ENCODE results near the gene PGP.

PGP gene

DNA sequence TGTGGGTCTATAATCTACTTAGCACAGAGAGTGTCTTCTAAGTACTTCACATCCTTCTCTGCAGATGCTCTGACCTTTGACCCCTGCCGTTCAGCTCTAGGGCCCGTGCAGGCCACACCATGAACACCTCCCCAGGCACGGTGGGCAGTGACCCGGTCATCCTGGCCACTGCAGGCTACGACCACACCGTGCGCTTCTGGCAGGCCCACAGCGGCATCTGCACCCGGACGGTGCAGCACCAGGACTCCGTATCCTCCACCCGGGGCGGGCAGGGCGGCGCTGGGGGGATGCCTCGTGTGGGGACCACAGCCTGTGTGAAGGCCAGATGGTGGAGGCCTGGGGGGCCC, 8.7 kb downstream of the PGP start:
- Histone ChIP-seq H3K27ac (ENCODE audit: low read length, poor library complexity, severe bottlenecking) (peak overlapping the region; percentile 16), H2BK5ac (ENCODE audit: low read depth, low read length, poor library complexity, severe bottlenecking) (no peak overlapping the region), H2BK12ac (ENCODE audit: low read length in 2 of 2) (peak overlapping the region in 1 of 2 experiments; percentile 94), H3K23ac (ENCODE audit: low read length in 2 of 2) (peak overlapping the region in 1 of 2 experiments; percentile 67), H3K4me2 (ENCODE audit: low read length, poor library complexity, severe bottlenecking) (peak overlapping the region; percentile 96), H3K27me3 (ENCODE audit: control insufficient read depth in 1 of 2, insufficient read depth in 1 of 2, low read length in 2 of 2) (no peaks in the 10 kb centered on the region), H2BK15ac (ENCODE audit: low read depth, poor library complexity, severe bottlenecking) (peak overlapping the region; percentile 55), H3K9me3 (ENCODE audit: control insufficient read depth, low read length) (no peaks in the 10 kb centered on the region), H3K14ac (ENCODE audit: low read length in 2 of 2) (peak overlapping the region in 1 of 2 experiments; percentile 97), H3K79me1 (replicated peaks; ENCODE audit: low read length, poor library complexity, severe bottlenecking) (peaks cover 26% of the 10 kb centered on the region), H3K9ac (ENCODE audit: low read length) (peak overlapping the region; percentile 97), H3K36me3 (ENCODE audit: control insufficient read depth in 1 of 2, insufficient read depth in 2 of 2, low read depth in 1 of 2, low read length in 2 of 2) (peaks cover 26 to 52% of the 10 kb centered on the region in 2 experiments), H2AK5ac (ENCODE audit: low read length, severe bottlenecking) (peak overlapping the region; percentile 93), H3K18ac (ENCODE audit: low read depth in 1 of 2, low read length in 2 of 2) (peak overlapping the region; percentile 85 to 96), H2AFZ (ENCODE audit: low read depth, low read length) (peak overlapping the region; percentile 62), H2BK120ac (ENCODE audit: low read depth, low read length) (peak overlapping the region; percentile 77), H3K4me1 (ENCODE audit: control insufficient read depth, insufficient read depth, low read depth, low read length) (peaks cover 25% of the 10 kb centered on the region), H3K4ac (ENCODE audit: low read depth in 1 of 2, low read length in 2 of 2) (peak overlapping the region; percentile 96 to 99), H3K4me3 (ENCODE audit: insufficient read depth in 1 of 2, low read depth in 1 of 2, low read length in 2 of 2) (peak overlapping the region; percentile 92 to 94), H4K8ac (ENCODE audit: low read length) (peak overlapping the region; percentile 92), H4K91ac (ENCODE audit: low read length) (peak overlapping the region; percentile 97)
- no peak for DNase-seq
- WGBS, result 50% methylated on average over 16 of the region's 16 CpGs

DNA sequence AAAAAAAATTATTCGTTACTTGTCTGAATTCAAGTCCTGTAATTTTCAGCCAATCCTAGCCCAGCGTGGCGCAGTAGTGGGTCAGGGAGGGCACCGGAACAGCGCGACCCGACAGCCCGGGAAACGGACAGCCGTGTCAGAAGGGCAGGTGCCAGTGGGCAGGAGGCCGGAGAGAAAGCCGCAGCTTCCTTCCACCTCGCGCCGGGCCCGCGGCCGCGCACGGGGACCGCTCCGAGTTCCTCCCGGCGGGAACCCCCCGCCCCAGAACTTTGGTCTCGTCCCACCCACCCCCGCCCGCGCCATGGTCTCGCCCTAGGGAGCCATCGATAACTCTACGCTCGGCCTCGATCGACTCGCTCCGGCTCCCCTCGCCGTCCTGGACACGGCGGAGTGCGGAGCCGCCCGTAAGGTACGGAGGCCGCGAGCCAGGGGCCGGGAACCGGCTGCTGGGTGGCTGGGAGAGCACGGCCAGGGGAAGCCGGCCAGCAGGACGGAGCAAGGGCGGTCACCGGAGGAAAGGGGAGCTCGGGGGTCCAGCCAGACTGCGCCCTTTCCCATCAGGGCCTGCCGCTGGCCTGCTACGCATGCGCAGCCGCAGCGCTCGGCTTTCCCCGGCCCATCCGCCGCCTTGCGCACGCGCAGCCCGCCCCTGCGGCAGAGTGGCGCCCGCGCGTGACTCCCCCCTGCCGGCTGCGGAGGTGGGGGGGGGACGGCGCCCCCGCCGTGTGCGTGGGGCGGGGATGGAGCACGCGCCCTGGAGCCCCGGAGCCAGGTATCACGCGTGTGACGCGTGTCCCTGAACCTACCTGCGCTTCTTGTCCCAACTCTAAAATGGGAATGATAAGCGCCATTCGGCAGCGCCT, 9.3 kb downstream of the PGP start, which contains the start of gene MLST8:
MLST8 (plus strand) TSS at position 351 of the 863 bp plus-strand sequence. CDS start 632 bp downstream, outside the sequence.
- Histone ChIP-seq H2AK5ac (ENCODE audit: low read length, severe bottlenecking) (peak within 1 kb of the TSS; percentile 93), H3K9ac (ENCODE audit: low read length) (peak within 1 kb of the TSS; percentile 97), H2AFZ (ENCODE audit: low read depth, low read length) (peak within 1 kb of the TSS; percentile 83), H3K4ac (ENCODE audit: low read depth in 1 of 2, low read length in 2 of 2) (peak within 1 kb of the TSS; percentile 96 to 99), H3K9me3 (ENCODE audit: control insufficient read depth, low read length) (peaks cover 3% of the 10 kb centered on the region), H3K18ac (ENCODE audit: low read depth in 1 of 2, low read length in 2 of 2) (peak within 1 kb of the TSS; percentile 99), H3K27me3 (ENCODE audit: control insufficient read depth in 1 of 2, insufficient read depth in 1 of 2, low read length in 2 of 2) (peaks cover 2% of the 10 kb centered on the region in 2 experiments), H3K27ac (ENCODE audit: low read length, poor library complexity, severe bottlenecking) (peak within 1 kb of the TSS; percentile 73), H2BK15ac (ENCODE audit: low read depth, poor library complexity, severe bottlenecking) (peak within 1 kb of the TSS; percentile 95), H2BK12ac (ENCODE audit: low read length in 2 of 2) (peak within 1 kb of the TSS in 1 of 2 experiments; percentile 94), H2BK5ac (ENCODE audit: low read depth, low read length, poor library complexity, severe bottlenecking) (peak within 1 kb of the TSS; percentile 98), H3K4me3 (ENCODE audit: insufficient read depth in 1 of 2, low read depth in 1 of 2, low read length in 2 of 2) (peak within 1 kb of the TSS; percentile 92 to 94), H3K4me2 (ENCODE audit: low read length, poor library complexity, severe bottlenecking) (peak within 1 kb of the TSS; percentile 96), H2BK120ac (ENCODE audit: low read depth, low read length) (peak within 1 kb of the TSS; percentile 77), H3K4me1 (ENCODE audit: control insufficient read depth, insufficient read depth, low read depth, low read length) (peaks cover 19% of the 10 kb centered on the region), H4K91ac (ENCODE audit: low read length) (peak within 1 kb of the TSS; percentile 99), H3K79me1 (replicated peaks; ENCODE audit: low read length, poor library complexity, severe bottlenecking) (peaks cover 26% of the 10 kb centered on the region), H3K23ac (ENCODE audit: low read length in 2 of 2) (peak within 1 kb of the TSS in 1 of 2 experiments; percentile 74), H3K14ac (ENCODE audit: low read length in 2 of 2) (peak within 1 kb of the TSS in 1 of 2 experiments; percentile 97), H4K8ac (ENCODE audit: low read length) (peak within 1 kb of the TSS; percentile 97), H3K36me3 (ENCODE audit: control insufficient read depth in 1 of 2, insufficient read depth in 2 of 2, low read depth in 1 of 2, low read length in 2 of 2) (peaks cover 26 to 46% of the 10 kb centered on the region in 2 experiments)
- peak; percentile 88 for DNase-seq
- whole genome bisulfite sequencing, result under 1% methylated on average over 92 of the region's 93 CpGs

DNA sequence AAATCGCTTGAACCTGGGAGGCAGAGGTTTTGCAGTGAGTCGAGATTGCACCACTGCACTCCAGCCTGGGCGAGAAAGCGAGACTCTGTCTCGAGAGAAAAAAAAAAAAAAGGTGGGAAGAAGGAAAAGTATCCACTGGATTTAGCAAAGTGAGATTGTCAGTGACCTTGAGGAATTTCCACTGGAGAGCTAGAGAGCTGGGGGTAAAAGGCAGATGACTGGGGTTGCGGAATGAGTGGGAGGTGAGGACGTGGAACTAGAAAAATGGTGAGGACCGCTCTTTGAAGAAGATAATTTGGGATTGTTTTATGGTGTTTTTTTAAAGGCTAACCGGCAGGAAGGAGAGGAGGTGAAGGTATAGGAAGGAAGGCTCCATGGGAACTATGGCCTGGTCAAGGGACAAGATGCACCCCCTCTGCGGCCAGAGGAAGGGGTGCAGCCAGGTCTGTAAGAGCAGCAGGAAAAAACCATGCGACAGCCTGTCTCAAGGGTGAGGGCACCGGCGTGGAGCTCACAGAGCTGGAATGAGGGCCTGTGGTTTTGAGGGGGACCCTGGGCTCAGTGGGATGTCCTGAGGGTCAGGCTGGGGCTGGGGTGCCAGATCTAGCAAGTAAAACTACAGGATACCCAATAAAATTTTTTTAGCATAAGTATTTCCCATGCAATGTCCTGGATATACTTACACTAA, 10.1 kb downstream of the PGP start:
- H3K79me1 ChIP-seq (replicated peaks; ENCODE audit: low read length, poor library complexity, severe bottlenecking), result peaks cover 24% of the 10 kb centered on the region
- H3K27me3 ChIP-seq (ENCODE audit: control insufficient read depth in 1 of 2, insufficient read depth in 1 of 2, low read length in 2 of 2), result peaks cover 9 to 10% of the 10 kb centered on the region in 2 experiments
- H2BK12ac ChIP-seq (ENCODE audit: low read length in 2 of 2), result no peak overlapping the region
- H4K8ac ChIP-seq (ENCODE audit: low read length), result peak overlapping the region; percentile 67
- peak overlapping the region; percentile 18 for H2AFZ ChIP-seq (ENCODE audit: low read depth, low read length)
- H3K36me3 ChIP-seq (ENCODE audit: control insufficient read depth in 1 of 2, insufficient read depth in 2 of 2, low read depth in 1 of 2, low read length in 2 of 2), result peaks cover 24 to 38% of the 10 kb centered on the region in 2 experiments
- H3K9ac ChIP-seq (ENCODE audit: low read length), result peak overlapping the region; percentile 97
- peaks cover 6% of the 10 kb centered on the region for H3K9me3 ChIP-seq (ENCODE audit: control insufficient read depth, low read length)
- no peak overlapping the region for H3K18ac ChIP-seq (ENCODE audit: low read depth in 1 of 2, low read length in 2 of 2)
- no peak overlapping the region for H3K4ac ChIP-seq (ENCODE audit: low read depth in 1 of 2, low read length in 2 of 2)
- DNase-seq, result no peak
- H3K4me1 ChIP-seq (ENCODE audit: control insufficient read depth, insufficient read depth, low read depth, low read length), result peaks cover 17% of the 10 kb centered on the region
- no peak overlapping the region for H3K27ac ChIP-seq (ENCODE audit: low read length, poor library complexity, severe bottlenecking)
- H3K4me2 ChIP-seq (ENCODE audit: low read length, poor library complexity, severe bottlenecking), result peak overlapping the region; percentile 82
- no peak overlapping the region for H2BK5ac ChIP-seq (ENCODE audit: low read depth, low read length, poor library complexity, severe bottlenecking)
- no peak overlapping the region for H2BK15ac ChIP-seq (ENCODE audit: low read depth, poor library complexity, severe bottlenecking)
- H2AK5ac ChIP-seq (ENCODE audit: low read length, severe bottlenecking), result no peak overlapping the region
- peak overlapping the region; percentile 30 for H4K91ac ChIP-seq (ENCODE audit: low read length)
- peak overlapping the region in 1 of 2 experiments; percentile 73 for H3K14ac ChIP-seq (ENCODE audit: low read length in 2 of 2)
- no peak overlapping the region for H3K23ac ChIP-seq (ENCODE audit: low read length in 2 of 2)
- H2BK120ac ChIP-seq (ENCODE audit: low read depth, low read length), result no peak overlapping the region
- peak overlapping the region in 1 of 2 experiments; percentile 94 for H3K4me3 ChIP-seq (ENCODE audit: insufficient read depth in 1 of 2, low read depth in 1 of 2, low read length in 2 of 2)
- 88% methylated on average over 13 of the region's 13 CpGs for WGBS

Measured in mesenchymal stem cell (in vitro differentiated cells and primary cell).